Neural cell (in vitro differentiated cells): Measurements from ENCODE around the gene ARMC12. TPM values are rescaled to one million over a fixed set of nuclear protein-coding genes. Genes with fewer than 3 reads are reported as not detected.
A peak's percentile ranks its signal among the peaks of the same experiment; 100 is the strongest.
"Not testable (repeated sequence)": the region's sequence is repeated elsewhere in the genome, so short reads cannot be mapped to it uniquely, and the experiment has no call there.

ENCODE experiments used
- H2AFZ ChIP-seq: fragments of 200-600, 300-800 bp; sonication (generic), shearing (Covaris generic); 2 replicates; pipeline ENCODE4 v1.6.0; 2014; ENCODE audit warnings: low read depth, mild to moderate bottlenecking, antibody characterized with exemption, low read length, moderate library complexity
- H3F3A ChIP-seq: fragments of 200-600 bp; shearing (Covaris generic); 2 replicates; pipeline ENCODE4 v1.6.1; 2016; ENCODE audit warnings: mild to moderate bottlenecking, moderate library complexity, mixed read lengths, antibody characterized with exemption, low read length; ENCODE audit not compliant: insufficient read depth, poor library complexity, severe bottlenecking
- H3K27ac ChIP-seq: fragments of 200-600, 300-800 bp; sonication (generic), shearing (Covaris generic); 2 replicates; pipeline ENCODE4 v1.5.1; 2014; ENCODE audit warnings: mild to moderate bottlenecking, low read length, moderate library complexity
- H3K27me3 ChIP-seq: fragments of 300-800, 200-600 bp; sonication (generic), shearing (Covaris generic); 2 replicates; pipeline ENCODE4 v1.6.0; 2014; ENCODE audit warnings: mild to moderate bottlenecking, low read depth, low read length, moderate library complexity; ENCODE audit not compliant: insufficient read depth
- H3K36me3 ChIP-seq: fragments of 300-800, 200-600 bp; sonication (generic), shearing (Covaris generic); 2 replicates; pipeline ENCODE4 v1.5.1; 2014; ENCODE audit warnings: mild to moderate bottlenecking, antibody characterized with exemption, low read length, moderate library complexity; ENCODE audit not compliant: insufficient read depth
- H3K4me2 ChIP-seq: fragments of 300-800, 200-600 bp; sonication (generic), shearing (Covaris generic); 2 replicates; pipeline ENCODE4 v1.6.0; 2014; ENCODE audit warnings: mild to moderate bottlenecking, low read length
- H3K4me3 ChIP-seq: fragments of 300-800, 200-600 bp; sonication (generic), shearing (Covaris generic); 2 replicates; pipeline ENCODE4 v1.5.1; 2014; ENCODE audit warnings: mild to moderate bottlenecking, low read length, moderate library complexity
- H3K79me2 ChIP-seq: fragments of 200-600 bp; shearing (Covaris generic); replicated peaks from 2 replicates; pipeline ENCODE4 v1.6.0; 2014; ENCODE audit warnings: mild to moderate bottlenecking, low read length, moderate library complexity; ENCODE audit not compliant: insufficient read depth
- H3K9ac ChIP-seq: fragments of 300-800, 200-600 bp; sonication (generic), shearing (Covaris generic); 2 replicates; pipeline ENCODE4 v1.6.1; 2016; ENCODE audit warnings: mild to moderate bottlenecking, low read length, mixed read lengths
- H3K9me2 ChIP-seq: fragments of 200-600 bp; shearing (Covaris generic); 2 replicates; pipeline ENCODE4 v1.6.1; 2016; ENCODE audit warnings: mild to moderate bottlenecking, low read length, mixed read lengths; ENCODE audit not compliant: insufficient read depth
- H3K9me3 ChIP-seq: fragments of 200-600, 300-800 bp; sonication (generic), shearing (Covaris generic); 2 replicates; pipeline ENCODE4 v1.6.1; 2016; ENCODE audit warnings: mild to moderate bottlenecking, mixed run types, low read length, moderate library complexity, mixed read lengths
- H4K20me1 ChIP-seq: fragments of 200-600 bp; shearing (Covaris generic); 2 replicates; pipeline ENCODE4 v1.6.1; 2016; ENCODE audit warnings: mild to moderate bottlenecking, mixed run types; ENCODE audit not compliant: insufficient read depth
- EP300 ChIP-seq: fragments of 450-650 bp; conservative IDR thresholded peaks from 2 replicates; pipeline ENCODE4 v1.6.1; 2014; ENCODE audit warnings: antibody characterized with exemption, mild to moderate bottlenecking, moderate library complexity; ENCODE audit not compliant: poor library complexity, severe bottlenecking
- EZH2 ChIP-seq: fragments of 200-600, 300-800 bp; shearing (Covaris generic), sonication (generic); IDR thresholded peaks from 2 replicates; pipeline ENCODE4 v1.6.1; 2014; ENCODE audit warnings: antibody characterized with exemption, low read length, borderline replicate concordance, mild to moderate bottlenecking; ENCODE audit not compliant: insufficient read depth, poor library complexity, severe bottlenecking
- MXI1 ChIP-seq: fragments of 450-650 bp; conservative IDR thresholded peaks from 2 replicates; pipeline ENCODE4 v1.6.1; 2014; ENCODE audit warnings: antibody characterized with exemption, mild to moderate bottlenecking; ENCODE audit not compliant: poor library complexity, severe bottlenecking
- POLR2AphosphoS5 ChIP-seq: IDR thresholded peaks from 2 replicates; pipeline ENCODE4 v1.6.1; 2012
- RAD21 ChIP-seq: fragments of 450-650 bp; conservative IDR thresholded peaks from 2 replicates; pipeline ENCODE4 v1.6.1; 2014; ENCODE audit warnings: antibody characterized with exemption, mild to moderate bottlenecking, moderate library complexity
- SMC3 ChIP-seq: fragments of 450-650 bp; conservative IDR thresholded peaks from 2 replicates; pipeline ENCODE4 v1.6.1; 2014; ENCODE audit warnings: antibody characterized with exemption, mild to moderate bottlenecking, moderate library complexity; ENCODE audit not compliant: poor library complexity
- TAF1 ChIP-seq: IDR thresholded peaks from 2 replicates; pipeline ENCODE4 v1.6.1; 2012; ENCODE audit warnings: low read depth
- polyA plus RNA-seq: library from polyadenylated mRNA; depleted of rRNA; stranded (reverse); fragments of >200 nt; gene quantifications from 2 replicates; pipeline ENCODE4 v1.2.3, GENCODE V29; 2014
- TF ChIP-seq, protein P1 (sequence below): IDR thresholded peaks from 2 replicates; pipeline ENCODE4 v1.6.1; 2012; ENCODE audit warnings: borderline replicate concordance
- TF ChIP-seq, protein P2 (sequence below): fragments of 450-650 bp; IDR thresholded peaks from 2 replicates; pipeline ENCODE4 v1.5.1; 2014; ENCODE audit warnings: antibody characterized with exemption, mild to moderate bottlenecking, moderate library complexity; ENCODE audit not compliant: poor library complexity, severe bottlenecking

ARMC12 gene
- polyA plus RNA-seq, 1 donor from 2014 or later = 2.2 TPM

DNA sequence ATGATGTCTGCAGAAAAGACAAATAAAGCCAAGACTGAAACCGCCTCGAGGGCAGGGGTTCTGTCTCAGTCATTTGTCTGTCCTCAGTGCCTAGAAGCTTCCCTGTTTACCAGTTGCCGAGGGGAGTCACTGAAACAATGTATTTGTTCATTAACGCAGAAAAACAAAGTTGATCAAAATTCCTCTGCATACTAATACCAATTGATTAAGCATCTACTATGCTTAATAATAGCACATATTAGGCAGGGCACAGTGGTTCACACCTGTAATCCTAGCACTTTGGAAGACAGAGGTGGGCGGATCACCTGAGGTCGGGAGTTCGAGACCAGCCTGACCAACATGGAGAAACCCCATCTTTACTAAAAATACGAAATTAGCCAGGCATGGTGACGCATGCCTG is 46.3 kb upstream of the ARMC12 start:
- Histone ChIP-seq H3K4me3 (no peak overlapping the region), H2AFZ (no peak overlapping the region), H3K79me2 (peaks cover 3% of the 10 kb centered on the region), H3K27me3 (peaks cover 23% of the 10 kb centered on the region), H4K20me1 (no peaks in the 10 kb centered on the region), H3K36me3 (no peaks in the 10 kb centered on the region), H3K9ac (no peak overlapping the region), H3K9me2 (no peaks in the 10 kb centered on the region), H3F3A (no peaks in the 10 kb centered on the region), H3K4me2 (no peak overlapping the region), H3K9me3 (no peaks in the 10 kb centered on the region), H3K27ac (no peak overlapping the region)
- no peak for TF ChIP-seq EP300

DNA sequence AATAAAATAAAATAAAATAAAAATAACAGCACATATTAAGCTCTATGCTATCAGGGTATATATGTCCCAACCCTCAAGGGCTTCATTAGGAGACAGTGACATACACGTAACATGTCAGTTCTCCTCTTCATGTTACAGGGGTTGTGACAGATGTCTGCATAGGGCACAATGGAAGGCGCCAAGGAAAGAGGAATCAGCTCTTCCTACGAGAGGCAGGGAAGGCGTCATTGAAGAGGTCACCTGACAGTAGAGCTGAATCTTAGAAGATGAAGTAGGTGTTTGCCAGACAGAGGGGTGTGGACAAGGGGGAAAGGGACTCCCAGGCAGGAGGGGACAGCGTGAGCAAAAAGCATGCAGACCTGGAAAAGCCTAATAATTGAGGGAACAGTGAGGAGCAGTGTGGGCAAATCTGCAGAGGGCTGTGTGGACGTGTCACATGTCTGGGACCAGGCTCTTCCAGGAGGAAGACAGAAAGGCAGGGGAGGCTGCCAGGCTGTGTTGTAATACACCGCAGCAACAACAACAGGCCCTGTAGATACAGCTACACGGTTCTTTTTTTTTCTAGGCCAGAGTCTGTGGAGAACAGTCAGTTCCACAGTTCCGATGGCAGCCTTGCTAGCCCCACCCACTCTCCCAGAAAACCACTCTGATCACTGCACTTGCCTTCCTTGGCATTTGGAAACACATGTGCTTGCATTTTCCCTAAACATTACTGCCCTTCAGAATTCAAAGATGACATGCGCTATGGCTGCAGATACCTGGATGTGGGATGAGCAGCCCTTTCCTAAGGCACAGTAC is 45.6 kb upstream of the ARMC12 start:
- no peaks in the 10 kb centered on the region for H3K79me2 ChIP-seq
- peak overlapping the region; percentile 15 for H3K9ac ChIP-seq
- no peak overlapping the region for H3K4me2 ChIP-seq
- TF ChIP-seq TAF1 (no peak), MXI1 (no peak), EP300 (peak; percentile 84), POLR2AphosphoS5 (peak; percentile 71), EZH2 (no peak)
- no peaks in the 10 kb centered on the region for H3K9me3 ChIP-seq
- H4K20me1 ChIP-seq = no peaks in the 10 kb centered on the region
- H2AFZ ChIP-seq = no peak overlapping the region
- no peaks in the 10 kb centered on the region for H3K36me3 ChIP-seq
- no peaks in the 10 kb centered on the region for H3K9me2 ChIP-seq
- H3F3A ChIP-seq = no peaks in the 10 kb centered on the region
- H3K27ac ChIP-seq = peak overlapping the region; percentile 60
- H3K27me3 ChIP-seq = peaks cover 23% of the 10 kb centered on the region
- H3K4me3 ChIP-seq = no peak overlapping the region

DNA sequence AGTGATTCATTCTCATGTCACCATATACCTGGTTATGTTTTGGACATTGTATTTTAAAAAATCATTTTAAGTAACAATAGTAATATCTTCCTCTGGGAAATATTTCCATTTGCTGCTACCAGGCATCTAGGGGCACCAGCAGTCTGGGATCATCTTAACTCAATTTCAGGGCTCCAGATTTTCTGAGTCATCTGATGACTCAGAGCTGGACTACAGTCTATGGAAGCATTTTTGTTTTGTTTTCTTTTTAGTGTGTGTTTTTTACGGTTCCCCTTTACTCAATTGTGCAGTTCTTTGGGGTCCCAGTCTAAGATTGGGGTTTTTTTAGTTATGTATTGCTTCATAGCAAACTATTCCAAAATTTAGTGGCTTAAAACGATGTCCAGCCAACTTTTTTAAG is 42.4 kb upstream of the ARMC12 start:
- Histone ChIP-seq H3K36me3 (no peaks in the 10 kb centered on the region), H4K20me1 (no peaks in the 10 kb centered on the region)

DNA sequence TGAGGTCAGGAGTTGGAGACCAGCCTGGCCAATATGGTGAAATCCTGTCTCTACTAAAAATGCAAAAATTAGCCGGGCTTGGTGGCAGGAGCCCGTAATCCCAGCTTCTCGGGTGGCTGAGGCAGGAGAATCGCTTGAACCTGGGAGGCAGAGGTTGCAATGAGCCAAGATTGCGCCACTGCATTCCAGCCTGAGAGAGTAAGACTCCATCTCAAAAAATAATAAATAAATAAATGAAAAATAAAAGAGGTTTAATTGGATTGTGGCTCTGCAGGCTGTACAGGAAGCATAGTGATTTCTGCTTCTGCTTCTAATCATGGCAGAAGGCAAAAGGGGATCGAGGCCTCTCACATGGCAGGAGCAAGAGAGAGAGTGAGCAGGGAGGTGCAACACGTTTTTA is 38.4 kb upstream of the ARMC12 start:
- not testable (repeated sequence) for H2AFZ ChIP-seq

More for the DNA sequence above, 42.4 kb upstream of the ARMC12 start:
- TF ChIP-seq, protein P1, sequence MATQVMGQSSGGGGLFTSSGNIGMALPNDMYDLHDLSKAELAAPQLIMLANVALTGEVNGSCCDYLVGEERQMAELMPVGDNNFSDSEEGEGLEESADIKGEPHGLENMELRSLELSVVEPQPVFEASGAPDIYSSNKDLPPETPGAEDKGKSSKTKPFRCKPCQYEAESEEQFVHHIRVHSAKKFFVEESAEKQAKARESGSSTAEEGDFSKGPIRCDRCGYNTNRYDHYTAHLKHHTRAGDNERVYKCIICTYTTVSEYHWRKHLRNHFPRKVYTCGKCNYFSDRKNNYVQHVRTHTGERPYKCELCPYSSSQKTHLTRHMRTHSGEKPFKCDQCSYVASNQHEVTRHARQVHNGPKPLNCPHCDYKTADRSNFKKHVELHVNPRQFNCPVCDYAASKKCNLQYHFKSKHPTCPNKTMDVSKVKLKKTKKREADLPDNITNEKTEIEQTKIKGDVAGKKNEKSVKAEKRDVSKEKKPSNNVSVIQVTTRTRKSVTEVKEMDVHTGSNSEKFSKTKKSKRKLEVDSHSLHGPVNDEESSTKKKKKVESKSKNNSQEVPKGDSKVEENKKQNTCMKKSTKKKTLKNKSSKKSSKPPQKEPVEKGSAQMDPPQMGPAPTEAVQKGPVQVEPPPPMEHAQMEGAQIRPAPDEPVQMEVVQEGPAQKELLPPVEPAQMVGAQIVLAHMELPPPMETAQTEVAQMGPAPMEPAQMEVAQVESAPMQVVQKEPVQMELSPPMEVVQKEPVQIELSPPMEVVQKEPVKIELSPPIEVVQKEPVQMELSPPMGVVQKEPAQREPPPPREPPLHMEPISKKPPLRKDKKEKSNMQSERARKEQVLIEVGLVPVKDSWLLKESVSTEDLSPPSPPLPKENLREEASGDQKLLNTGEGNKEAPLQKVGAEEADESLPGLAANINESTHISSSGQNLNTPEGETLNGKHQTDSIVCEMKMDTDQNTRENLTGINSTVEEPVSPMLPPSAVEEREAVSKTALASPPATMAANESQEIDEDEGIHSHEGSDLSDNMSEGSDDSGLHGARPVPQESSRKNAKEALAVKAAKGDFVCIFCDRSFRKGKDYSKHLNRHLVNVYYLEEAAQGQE = no peak
- TF ChIP-seq EZH2 (no peak), SMC3 (no peak), RAD21 (no peak), TAF1 (no peak), MXI1 (no peak), EP300 (no peak), POLR2AphosphoS5 (no peak)
- TF ChIP-seq, protein P2, sequence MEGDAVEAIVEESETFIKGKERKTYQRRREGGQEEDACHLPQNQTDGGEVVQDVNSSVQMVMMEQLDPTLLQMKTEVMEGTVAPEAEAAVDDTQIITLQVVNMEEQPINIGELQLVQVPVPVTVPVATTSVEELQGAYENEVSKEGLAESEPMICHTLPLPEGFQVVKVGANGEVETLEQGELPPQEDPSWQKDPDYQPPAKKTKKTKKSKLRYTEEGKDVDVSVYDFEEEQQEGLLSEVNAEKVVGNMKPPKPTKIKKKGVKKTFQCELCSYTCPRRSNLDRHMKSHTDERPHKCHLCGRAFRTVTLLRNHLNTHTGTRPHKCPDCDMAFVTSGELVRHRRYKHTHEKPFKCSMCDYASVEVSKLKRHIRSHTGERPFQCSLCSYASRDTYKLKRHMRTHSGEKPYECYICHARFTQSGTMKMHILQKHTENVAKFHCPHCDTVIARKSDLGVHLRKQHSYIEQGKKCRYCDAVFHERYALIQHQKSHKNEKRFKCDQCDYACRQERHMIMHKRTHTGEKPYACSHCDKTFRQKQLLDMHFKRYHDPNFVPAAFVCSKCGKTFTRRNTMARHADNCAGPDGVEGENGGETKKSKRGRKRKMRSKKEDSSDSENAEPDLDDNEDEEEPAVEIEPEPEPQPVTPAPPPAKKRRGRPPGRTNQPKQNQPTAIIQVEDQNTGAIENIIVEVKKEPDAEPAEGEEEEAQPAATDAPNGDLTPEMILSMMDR = no peak
- no peak overlapping the region for H3K9ac ChIP-seq
- no peak overlapping the region for H3K4me2 ChIP-seq
- no peaks in the 10 kb centered on the region for H3K27me3 ChIP-seq
- H3K9me3 ChIP-seq = no peaks in the 10 kb centered on the region
- H3K27ac ChIP-seq = no peak overlapping the region
- H3K79me2 ChIP-seq = no peaks in the 10 kb centered on the region
- H3K9me2 ChIP-seq = no peaks in the 10 kb centered on the region
- H3K4me3 ChIP-seq = no peak overlapping the region
- no peak overlapping the region for H2AFZ ChIP-seq
- H3F3A ChIP-seq = no peaks in the 10 kb centered on the region

More for the DNA sequence above, 38.4 kb upstream of the ARMC12 start:
- H3K79me2 ChIP-seq, H3K4me3 ChIP-seq, H3F3A ChIP-seq, H3K27ac ChIP-seq, H3K9ac ChIP-seq, H3K36me3 ChIP-seq, H3K9me2 ChIP-seq, H4K20me1 ChIP-seq, H3K4me2 ChIP-seq, H3K27me3 ChIP-seq, H3K9me3 ChIP-seq: not testable (repeated sequence)
